NCI-H748 (cell line): ENCODE results near the gene CKB.

Experiments
- DNase-seq: peaks from one replicate; lab custom pipeline; 2025; ENCODE audit not compliant: unreplicated experiment; lab: John Stamatoyannopoulos, UW

CKB gene

GRCh38 chr14:103539056-103539825 is 16.6 kb upstream of the CKB start:
- no peak for DNase-seq

GRCh38 chr14:103538291-103539055 is 15.8 kb upstream of the CKB start:
- no peak for DNase-seq

GRCh38 chr14:103537175-103537990 is 14.8 kb upstream of the CKB start:
- DNase-seq = no peak

- DNase-seq = no peak
Measured at GRCh38 chr14:103536693-103537092, 14.1 kb upstream of the CKB start.

GRCh38 chr14:103535891-103536565 is 13.4 kb upstream of the CKB start:
- DNase-seq = no peak

GRCh38 chr14:103535081-103535890 is 12.7 kb upstream of the CKB start:
- DNase-seq = no peak

GRCh38 chr14:103534576-103535061 is 12.0 kb upstream of the CKB start:
- DNase-seq = no peak

GRCh38 chr14:103533999-103534575 is 11.5 kb upstream of the CKB start:
- no peak for DNase-seq

GRCh38 chr14:103533137-103533998 is 10.7 kb upstream of the CKB start:
- DNase-seq = no peak

GRCh38 chr14:103532216-103533136 is 9.8 kb upstream of the CKB start:
- DNase-seq = no peak

- no peak for DNase-seq
Measured at GRCh38 chr14:103531421-103532215, 9.0 kb upstream of the CKB start.

GRCh38 chr14:103530831-103531230 is 8.2 kb upstream of the CKB start:
- DNase-seq = no peak

- DNase-seq = no peak
Measured at GRCh38 chr14:103530390-103530789, 7.8 kb upstream of the CKB start.

- no peak for DNase-seq
Measured at GRCh38 chr14:103529383-103530365, 7.0 kb upstream of the CKB start.

GRCh38 chr14:103528587-103529382 is 6.2 kb upstream of the CKB start, which contains the start of gene TRMT61A:
Gene TRMT61A, plus strand, starts transcription at chr14:103529196. Its CDS starts 783 bp downstream, at chr14:103529979.
- peak; percentile 96 for DNase-seq
